DOHH2 (cell line): ENCODE data around the gene EVA1C.

ENCODE experiments used
- H3F3A ChIP-seq: fragments of 200-600 bp; sonication (generic), shearing (Covaris generic); 2 replicates; pipeline ENCODE4 v1.6.0; 2016; ENCODE audit warnings: antibody characterized with exemption, mild to moderate bottlenecking; ENCODE audit not compliant: control insufficient read depth, insufficient read depth
- H3K27ac ChIP-seq: fragments of 200-600 bp; sonication (generic); 2 replicates; pipeline ENCODE4 v1.5.1; 2014; ENCODE audit warnings: low read depth, mild to moderate bottlenecking, low read length, moderate library complexity
- H3K27me3 ChIP-seq: fragments of 200-600 bp; sonication (generic); 2 replicates; pipeline ENCODE4 v1.6.1; 2014; ENCODE audit warnings: mild to moderate bottlenecking, low read length, mixed read lengths; ENCODE audit not compliant: control insufficient read depth
- H3K36me3 ChIP-seq: fragments of 200-600 bp; sonication (generic); 2 replicates; pipeline ENCODE4 v1.6.1; 2014; ENCODE audit warnings: mild to moderate bottlenecking, low read length, moderate library complexity, mixed read lengths; ENCODE audit not compliant: control insufficient read depth
- H3K4me1 ChIP-seq: fragments of 200-600 bp; sonication (generic); 2 replicates; pipeline ENCODE4 v1.6.1; 2014; ENCODE audit warnings: mild to moderate bottlenecking, low read length, mixed read lengths; ENCODE audit not compliant: control insufficient read depth
- H3K4me2 ChIP-seq: fragments of 200-600 bp; sonication (generic); 2 replicates; pipeline ENCODE4 v1.6.0; 2014; ENCODE audit warnings: mild to moderate bottlenecking, low read length, moderate library complexity
- H3K4me3 ChIP-seq: fragments of 200-600 bp; sonication (generic); 2 replicates; pipeline ENCODE4 v1.5.1; 2014; ENCODE audit warnings: mild to moderate bottlenecking, low read length, mixed read lengths
- H3K79me2 ChIP-seq: fragments of 200-600 bp; sonication (generic); 2 replicates; pipeline ENCODE4 v1.6.1; 2014; ENCODE audit warnings: mild to moderate bottlenecking, low read length, mixed read lengths; ENCODE audit not compliant: control insufficient read depth
- H3K9me2 ChIP-seq: fragments of 200-600 bp; sonication (generic); replicated peaks from 2 replicates; pipeline ENCODE4 v1.6.1; 2014; ENCODE audit warnings: mild to moderate bottlenecking, low read length, mixed read lengths; ENCODE audit not compliant: control insufficient read depth
- H3K9me3 ChIP-seq: fragments of 200-600 bp; sonication (generic); 2 replicates; pipeline ENCODE4 v1.6.1; 2014; ENCODE audit warnings: antibody characterized with exemption, low read length, mixed read lengths; ENCODE audit not compliant: control insufficient read depth, insufficient read depth
- H4K20me1 ChIP-seq: fragments of 200-600 bp; sonication (generic); 2 replicates; pipeline ENCODE4 v1.6.0; 2014; ENCODE audit warnings: low read depth, mild to moderate bottlenecking, antibody characterized with exemption, low read length, moderate library complexity; ENCODE audit not compliant: control insufficient read depth, insufficient read depth
- EZH2phosphoT487 ChIP-seq: fragments of 200-600 bp; sonication (generic); IDR thresholded peaks from 2 replicates; pipeline ENCODE4 v1.6.1; 2017; ENCODE audit warnings: borderline replicate concordance, mild to moderate bottlenecking, antibody characterized with exemption, low read length, moderate library complexity, mixed read lengths
- TF ChIP-seq, protein P1 (sequence below): fragments of 200-600 bp; sonication (generic); IDR thresholded peaks from one replicate; pipeline ENCODE4 v1.5.1; 2014; ENCODE audit warnings: antibody characterized with exemption, mild to moderate bottlenecking, low read depth, low read length; ENCODE audit not compliant: poor library complexity, severe bottlenecking

The EVA1C gene

DNA sequence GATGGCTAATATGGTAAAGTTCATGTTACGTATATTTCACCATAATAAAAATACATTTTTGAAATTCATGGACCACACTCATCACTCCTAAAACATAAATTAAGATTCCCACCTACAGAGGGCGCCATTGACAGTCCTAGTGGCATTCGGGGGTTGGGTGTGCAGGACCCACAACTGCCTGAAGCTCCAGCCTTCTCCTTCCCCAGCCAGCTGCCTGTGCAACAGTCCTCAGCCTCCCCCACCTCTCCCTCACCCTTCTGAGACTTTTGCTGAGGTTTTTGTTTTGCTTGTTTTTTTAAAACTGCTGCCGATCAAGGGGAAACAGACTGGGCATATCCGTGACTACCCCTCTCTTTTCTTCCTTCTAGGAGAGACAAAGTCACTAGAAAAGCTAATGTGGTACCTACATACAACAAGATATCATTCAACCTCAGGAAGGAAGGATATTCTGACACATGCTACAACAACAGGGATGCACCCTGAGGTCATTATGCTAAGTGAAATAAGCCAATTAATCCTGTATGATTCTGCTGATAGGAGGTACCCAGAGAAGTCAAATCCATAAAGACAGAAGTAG lies 9.2 kb upstream of the EVA1C start:
- Histone ChIP-seq H3K4me3 (no peak overlapping the region), H3K27me3 (peaks cover 15% of the 10 kb centered on the region; the same call in 1 of the 2 replicates), H3K79me2 (no peaks in the 10 kb centered on the region), H3K9me3 (no peaks in the 10 kb centered on the region), H3K9me2 (no peaks in the 10 kb centered on the region), H3F3A (no peaks in the 10 kb centered on the region), H3K4me1 (no peaks in the 10 kb centered on the region), H3K36me3 (no peaks in the 10 kb centered on the region), H3K27ac (no peak overlapping the region), H3K4me2 (no peak overlapping the region), H4K20me1 (no peaks in the 10 kb centered on the region)
- no peak for TF ChIP-seq EZH2phosphoT487
- TF ChIP-seq, protein P1, sequence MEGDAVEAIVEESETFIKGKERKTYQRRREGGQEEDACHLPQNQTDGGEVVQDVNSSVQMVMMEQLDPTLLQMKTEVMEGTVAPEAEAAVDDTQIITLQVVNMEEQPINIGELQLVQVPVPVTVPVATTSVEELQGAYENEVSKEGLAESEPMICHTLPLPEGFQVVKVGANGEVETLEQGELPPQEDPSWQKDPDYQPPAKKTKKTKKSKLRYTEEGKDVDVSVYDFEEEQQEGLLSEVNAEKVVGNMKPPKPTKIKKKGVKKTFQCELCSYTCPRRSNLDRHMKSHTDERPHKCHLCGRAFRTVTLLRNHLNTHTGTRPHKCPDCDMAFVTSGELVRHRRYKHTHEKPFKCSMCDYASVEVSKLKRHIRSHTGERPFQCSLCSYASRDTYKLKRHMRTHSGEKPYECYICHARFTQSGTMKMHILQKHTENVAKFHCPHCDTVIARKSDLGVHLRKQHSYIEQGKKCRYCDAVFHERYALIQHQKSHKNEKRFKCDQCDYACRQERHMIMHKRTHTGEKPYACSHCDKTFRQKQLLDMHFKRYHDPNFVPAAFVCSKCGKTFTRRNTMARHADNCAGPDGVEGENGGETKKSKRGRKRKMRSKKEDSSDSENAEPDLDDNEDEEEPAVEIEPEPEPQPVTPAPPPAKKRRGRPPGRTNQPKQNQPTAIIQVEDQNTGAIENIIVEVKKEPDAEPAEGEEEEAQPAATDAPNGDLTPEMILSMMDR, result peak; percentile 69

DNA sequence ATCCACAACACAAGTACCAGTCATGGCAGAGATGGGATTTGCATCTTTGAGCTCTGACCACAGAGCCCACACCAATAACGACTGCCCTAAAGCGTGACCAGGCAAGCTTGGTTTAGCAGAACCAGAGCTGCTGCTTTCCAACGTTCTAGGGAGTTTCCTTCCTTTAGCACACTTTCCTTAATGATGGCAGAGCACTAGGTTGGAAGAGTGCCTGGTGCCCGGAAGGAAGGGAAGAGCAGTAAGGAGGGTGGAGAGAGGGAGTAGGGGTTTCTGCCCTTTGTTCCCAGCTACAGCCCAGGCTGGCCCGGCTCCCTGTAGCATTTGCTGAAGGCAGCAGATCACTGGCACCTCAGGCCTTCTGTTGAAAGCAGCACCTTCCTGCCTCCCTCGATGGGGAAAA lies 6.1 kb upstream of the EVA1C start:
- Histone ChIP-seq H3K36me3 (no peaks in the 10 kb centered on the region), H3K4me3 (no peak overlapping the region), H3K27me3 (peaks cover 3% of the 10 kb centered on the region; the same call in 1 of the 2 replicates), H3K79me2 (no peaks in the 10 kb centered on the region), H3K4me1 (no peaks in the 10 kb centered on the region), H3F3A (no peaks in the 10 kb centered on the region), H3K9me3 (no peaks in the 10 kb centered on the region), H3K27ac (no peak overlapping the region), H3K9me2 (no peaks in the 10 kb centered on the region), H4K20me1 (no peaks in the 10 kb centered on the region), H3K4me2 (no peak overlapping the region)
- TF ChIP-seq, protein P1, result no peak
- no peak for TF ChIP-seq EZH2phosphoT487

DNA sequence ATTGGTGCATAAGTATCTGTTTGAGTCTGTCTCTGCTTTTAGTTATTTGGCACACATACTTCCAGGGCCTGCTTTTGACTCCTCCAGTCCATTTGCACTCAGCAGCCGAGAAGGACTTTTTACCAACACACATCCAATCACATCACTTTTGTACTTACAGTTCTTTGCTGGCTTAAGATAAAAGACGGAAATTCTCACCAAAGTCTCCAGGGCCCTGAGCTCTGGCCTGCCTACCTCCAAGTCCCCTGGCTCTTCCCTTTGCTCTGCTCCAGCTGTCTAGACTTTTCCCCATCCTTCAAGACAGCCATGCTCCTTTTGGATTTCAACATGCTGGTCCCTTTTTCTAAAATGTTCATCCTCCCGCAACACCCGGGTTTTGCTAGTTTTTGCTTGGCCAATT lies 2.2 kb upstream of the EVA1C start:
- H3F3A ChIP-seq, result no peaks in the 10 kb centered on the region
- H3K9me3 ChIP-seq, result no peaks in the 10 kb centered on the region
- H3K27me3 ChIP-seq, result peaks cover 32% of the 10 kb centered on the region

More for the DNA sequence above, 2.2 kb upstream of the EVA1C start:
- Histone ChIP-seq H3K4me1 (no peaks in the 10 kb centered on the region), H3K79me2 (no peaks in the 10 kb centered on the region), H3K4me2 (no peak overlapping the region), H3K36me3 (no peaks in the 10 kb centered on the region), H3K4me3 (no peak overlapping the region), H3K9me2 (no peaks in the 10 kb centered on the region), H3K27ac (no peak overlapping the region), H4K20me1 (no peaks in the 10 kb centered on the region)
- TF ChIP-seq, protein P1, result no peak
- no peak for TF ChIP-seq EZH2phosphoT487
